ENCODE results near the gene PPOX. TPM values are rescaled to one million over a fixed set of nuclear protein-coding genes. Genes with fewer than 3 reads are reported as not detected.

The PPOX gene
- total RNA-seq, 1 donor from 2014 or later = 56.5 TPM

DNA sequence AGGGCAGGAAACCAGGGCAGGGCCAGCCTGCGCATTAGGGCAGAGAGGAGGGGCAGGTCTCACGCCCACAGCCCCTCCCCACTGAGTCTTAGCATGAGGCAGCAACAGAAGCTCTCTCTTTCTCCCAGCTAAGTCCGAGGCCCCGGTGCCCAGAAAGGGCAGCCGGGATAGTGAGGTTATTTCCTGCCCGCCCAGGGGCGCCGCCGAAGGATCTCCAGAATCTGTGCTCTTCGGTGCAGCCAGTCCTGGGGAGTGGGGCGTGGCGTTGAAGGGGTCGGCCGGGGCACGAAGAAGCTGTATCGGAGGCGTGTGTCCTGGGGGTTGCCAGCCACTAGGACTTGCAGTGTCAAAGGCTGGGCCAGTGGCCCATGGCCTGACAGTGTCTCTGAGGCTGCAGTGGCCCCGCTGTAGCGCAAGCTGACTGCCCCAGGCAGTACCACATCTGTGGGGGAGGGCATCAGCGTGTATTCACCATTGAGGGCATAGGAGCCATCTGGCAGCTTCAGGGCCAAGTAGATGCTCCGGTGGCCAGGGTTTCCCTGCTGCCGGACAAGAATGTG lies 24.8 kb downstream of the PPOX start:
- peaks cover 2% of the 10 kb centered on the region for H3K4me1 Mint-ChIP-seq (ENCODE audit: low read depth)
- peaks cover under 1% of the 10 kb centered on the region for H3K27me3 Mint-ChIP-seq
- H3K27ac Mint-ChIP-seq = no peak overlapping the region
- no peak for TF ChIP-seq CTCF (IDR thresholded peaks at IDR 0.05; ENCODE audit: unreplicated experiment)
- H3K4me3 Mint-ChIP-seq (ENCODE audit: low read depth) = no peak overlapping the region
- no peak for DNase-seq (ENCODE audit: low spot score, unreplicated experiment)
- no peaks in the 10 kb centered on the region for H3K9me3 Mint-ChIP-seq (ENCODE audit: low read depth)
- H3K36me3 Mint-ChIP-seq (ENCODE audit: insufficient read depth) = no peaks in the 10 kb centered on the region

GRCh38 chr1:161191971-161192370 lies 25.7 kb downstream of the PPOX start:
- Mint-ChIP-seq H3K4me1 (ENCODE audit: low read depth) (peaks cover 2% of the 10 kb centered on the region), H3K9me3 (ENCODE audit: low read depth) (no peaks in the 10 kb centered on the region), H3K36me3 (ENCODE audit: insufficient read depth) (no peaks in the 10 kb centered on the region), H3K27me3 (no peaks in the 10 kb centered on the region), H3K27ac (no peak overlapping the region), H3K4me3 (ENCODE audit: low read depth) (no peak overlapping the region)
- no peak for DNase-seq (ENCODE audit: low spot score, unreplicated experiment)
- TF ChIP-seq CTCF (IDR thresholded peaks at IDR 0.05; ENCODE audit: unreplicated experiment) = no peak

- H3K36me3 Mint-ChIP-seq (ENCODE audit: insufficient read depth) = no peaks in the 10 kb centered on the region
- no peaks in the 10 kb centered on the region for H3K9me3 Mint-ChIP-seq (ENCODE audit: low read depth)
- H3K4me3 Mint-ChIP-seq (ENCODE audit: low read depth) = no peak overlapping the region
- H3K4me1 Mint-ChIP-seq (ENCODE audit: low read depth) = peaks cover 2% of the 10 kb centered on the region
- no peaks in the 10 kb centered on the region for H3K27me3 Mint-ChIP-seq
- H3K27ac Mint-ChIP-seq = peak overlapping the region; percentile 60
- peak; percentile 91 for TF ChIP-seq CTCF (IDR thresholded peaks at IDR 0.05; ENCODE audit: unreplicated experiment)
- DNase-seq (ENCODE audit: low spot score, unreplicated experiment) = peak; percentile 36
Observed at GRCh38 chr1:161192476-161193465, 26.5 kb downstream of the PPOX start.

GRCh38 chr1:161193561-161194235 lies 27.5 kb downstream of the PPOX start:
- H3K4me3 Mint-ChIP-seq (ENCODE audit: low read depth) = no peak overlapping the region
- no peak for DNase-seq (ENCODE audit: low spot score, unreplicated experiment)
- peaks cover 2% of the 10 kb centered on the region for H3K4me1 Mint-ChIP-seq (ENCODE audit: low read depth)
- H3K27me3 Mint-ChIP-seq = no peaks in the 10 kb centered on the region
- no peaks in the 10 kb centered on the region for H3K9me3 Mint-ChIP-seq (ENCODE audit: low read depth)
- no peaks in the 10 kb centered on the region for H3K36me3 Mint-ChIP-seq (ENCODE audit: insufficient read depth)
- no peak for TF ChIP-seq CTCF (IDR thresholded peaks at IDR 0.05; ENCODE audit: unreplicated experiment)
- no peak overlapping the region for H3K27ac Mint-ChIP-seq

DNA sequence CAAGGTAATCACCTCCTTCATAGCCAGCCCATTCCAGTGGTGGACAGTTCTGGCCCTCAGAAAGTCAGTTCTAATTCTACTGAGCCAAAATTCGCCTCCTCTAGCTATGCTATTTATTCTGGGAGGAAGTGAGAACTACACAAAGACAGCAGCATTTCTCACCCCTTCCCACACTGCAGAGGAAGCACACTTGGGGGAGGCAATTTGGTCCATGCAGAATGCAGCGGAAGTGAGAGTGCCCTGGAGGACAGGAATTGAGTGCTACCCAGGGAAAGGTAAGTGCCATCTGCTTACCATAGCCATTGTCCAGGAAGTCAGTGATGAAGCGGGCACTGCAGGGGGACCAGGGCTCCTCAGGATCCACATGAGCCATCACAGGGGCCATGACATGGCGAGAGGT lies 28.9 kb downstream of the PPOX start:
- no peak for DNase-seq (ENCODE audit: low spot score, unreplicated experiment)
- Mint-ChIP-seq H3K9me3 (ENCODE audit: low read depth) (no peaks in the 10 kb centered on the region), H3K4me1 (ENCODE audit: low read depth) (peaks cover 5% of the 10 kb centered on the region), H3K4me3 (ENCODE audit: low read depth) (no peak overlapping the region), H3K27me3 (peaks cover 3% of the 10 kb centered on the region), H3K27ac (no peak overlapping the region), H3K36me3 (ENCODE audit: insufficient read depth) (no peaks in the 10 kb centered on the region)
- no peak for TF ChIP-seq CTCF (IDR thresholded peaks at IDR 0.05; ENCODE audit: unreplicated experiment)

Measured in progenitor cell of endocrine pancreas (in vitro differentiated cells).